T-helper 1 cell treated with Interleukin-12 subunit alpha and Interleukin-12 subunit beta and Interleukin-4 antibody, amounts not matched to agents 30 ng/mL and 1 ng/mL, for 36 hours (primary cell): ENCODE measurements around the gene FLT3LG. TPM values are rescaled to one million over a fixed set of nuclear protein-coding genes. Genes with fewer than 3 reads are reported as not detected.
"Not testable (repeated sequence)": the region's sequence is repeated elsewhere in the genome, so short reads cannot be mapped to it uniquely, and the experiment has no call there.

Experiments used
- intact Hi-C: fragments of 100-400 bp; cut with micrococcal nuclease; formaldehyde crosslinking; loops from one replicate; pipeline ENCODE4 v1.15.1; 2024
- total RNA-seq: library from RNA; stranded (reverse); gene quantifications from 2 replicates; pipeline ENCODE4 v1.2.3, GENCODE V29; 2022

FLT3LG gene
- total RNA-seq, 1 donor from 2014 or later = 325 TPM

GRCh38 chr19:49440439-49441209, 33.4 kb upstream of the FLT3LG start:
- intact Hi-C loops = loop anchor here (1.0 kb wide), 2 partner anchors 7 to 109 kb away; no protein-coding TSS in a partner anchor

- intact Hi-C loops = loop anchor here (1.0 kb wide), 2 partner anchors 8 to 110 kb away; no protein-coding TSS in a partner anchor
These were observed 32.6 kb upstream of the FLT3LG start, which contains the start of gene SLC17A7 for GRCh38 chr19:49441210-49441959. TSS of gene SLC17A7 (minus strand) at chr19:49441527. CDS start at chr19:49441379, 148 bp downstream.

GRCh38 chr19:49441960-49442350, 32.1 kb upstream of the FLT3LG start:
- intact Hi-C loops = loop anchor here (1.0 to 2.0 kb wide), 5 partner anchors 9 to 199 kb away; partner anchors contain the start of genes PTH2, RPS11 and RRAS

- intact Hi-C loops = loop anchor here (2.0 kb wide), 3 partner anchors 20 to 198 kb away; partner anchors contain the start of genes PTH2, RPS11 and RRAS
These were observed 31.7 kb upstream of the FLT3LG start for GRCh38 chr19:49442354-49442753.

- intact Hi-C loops = loop anchor here (1.0 to 2.0 kb wide), 10 partner anchors 8 to 217 kb away; partner anchors contain the start of genes DKKL1, FLT3LG, PIH1D1 and PTH2
These were observed 31.1 kb upstream of the FLT3LG start for GRCh38 chr19:49442771-49443365.

GRCh38 chr19:49443366-49444099, 30.5 kb upstream of the FLT3LG start:
- intact Hi-C loops = loop anchor here (1.0 to 2.0 kb wide), 10 partner anchors 8 to 217 kb away; partner anchors contain the start of genes DKKL1, FLT3LG, PIH1D1 and PTH2

- intact Hi-C loops = not testable (repeated sequence)
These were observed 29.8 kb upstream of the FLT3LG start for GRCh38 chr19:49444100-49444700.

GRCh38 chr19:49445997-49446396, 28.0 kb upstream of the FLT3LG start:
- intact Hi-C loops = no loop called here

GRCh38 chr19:49447485-49448431, 26.3 kb upstream of the FLT3LG start:
- intact Hi-C loops = no loop called here

GRCh38 chr19:49448432-49448786, 25.6 kb upstream of the FLT3LG start:
- intact Hi-C loops = no loop called here

GRCh38 chr19:49450405-49450804, 23.6 kb upstream of the FLT3LG start:
- intact Hi-C loops = loop anchor here (5.0 kb wide), 4 partner anchors 323 to 803 kb away; partner anchors contain the start of genes CA11, FUZ, GYS1 and RUVBL2

GRCh38 chr19:49451430-49452181, 22.4 kb upstream of the FLT3LG start, which contains the start of gene PIH1D1:
TSS of gene PIH1D1 (minus strand) at chr19:49451814. CDS start at chr19:49451574, 240 bp downstream.
- intact Hi-C loops = loop anchor here (1.0 to 5.0 kb wide), 9 partner anchors 8 to 804 kb away; partner anchors contain the start of genes AP2A1, CA11, FUZ and GYS1

GRCh38 chr19:49453013-49453756, 20.8 kb upstream of the FLT3LG start, which contains the start of gene ALDH16A1:
TSS of gene ALDH16A1 (plus strand) at chr19:49453225. CDS start at chr19:49453332, 107 bp downstream.
- intact Hi-C loops = loop anchor here (1.0 to 5.0 kb wide), 13 partner anchors 16 to 806 kb away; partner anchors contain the start of genes AKT1S1, AP2A1, CA11 and FLT3LG

GRCh38 chr19:49453757-49454240, 20.2 kb upstream of the FLT3LG start:
- intact Hi-C loops = loop anchor here (1.0 to 5.0 kb wide), 13 partner anchors 16 to 806 kb away; partner anchors contain the start of genes AKT1S1, AP2A1, CA11 and FLT3LG

GRCh38 chr19:49455773-49456172, 18.2 kb upstream of the FLT3LG start:
- intact Hi-C loops = no loop called here

GRCh38 chr19:49456326-49456725, 17.7 kb upstream of the FLT3LG start:
- intact Hi-C loops = no loop called here

- intact Hi-C loops = no loop called here
These were observed 15.5 kb upstream of the FLT3LG start for GRCh38 chr19:49458567-49458903.
